ENCODE measurements around the gene PAK6. TPM values are rescaled to one million over a fixed set of nuclear protein-coding genes. Genes with fewer than 3 reads are reported as not detected.

Gene PAK6
- total and polyA plus RNA-seq, 9 of the 15 experiments (the other 6 are each of a cell fraction or from before 2014, with no cell fraction given): 0.03 to 0.74 (median 0.16) TPM; not detected in 2

DNA sequence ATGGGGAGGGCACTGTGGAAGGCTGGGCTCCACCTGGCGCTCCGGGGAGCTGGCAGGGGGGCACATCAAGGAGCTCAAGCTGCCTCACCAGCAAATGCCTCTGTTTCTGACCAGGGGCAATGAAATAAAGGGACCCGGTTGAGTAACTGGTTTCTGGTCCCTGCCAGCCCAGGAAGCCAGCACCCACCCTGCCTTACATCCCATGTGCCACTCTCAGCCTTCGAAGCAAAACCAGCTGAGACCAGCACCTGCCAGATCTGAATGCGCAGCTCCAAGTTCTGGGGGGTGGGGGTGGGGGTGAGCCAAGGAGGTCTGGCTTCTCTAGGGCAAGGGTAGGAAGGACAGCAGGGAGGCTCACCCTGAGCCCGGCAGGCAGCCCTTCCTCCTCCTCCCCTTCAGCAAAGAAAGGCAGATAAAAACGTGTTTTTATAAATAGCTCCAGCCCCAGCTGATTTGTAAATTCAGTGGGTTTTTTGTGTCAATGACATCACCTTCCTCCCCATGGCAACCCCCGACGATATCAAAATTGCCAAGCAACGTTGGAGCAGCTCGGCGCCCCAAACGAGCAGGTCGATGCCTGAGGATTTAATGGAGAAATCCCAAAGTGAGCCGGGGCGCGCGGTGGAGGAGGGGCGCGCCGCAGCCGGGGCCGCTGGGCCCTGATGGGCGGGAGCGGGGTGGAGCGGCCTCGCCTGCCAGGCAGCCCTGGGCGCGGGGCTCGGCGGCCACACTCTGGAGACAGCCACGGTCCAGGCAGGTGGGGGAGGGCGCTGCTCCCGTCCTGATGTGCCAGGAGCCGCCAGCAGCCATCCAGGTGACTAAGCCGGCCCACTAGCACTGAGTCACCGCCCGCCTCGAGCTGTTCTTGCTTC, at the start of gene PAK6 (continued):
- TF ChIP-seq, protein P1, sequence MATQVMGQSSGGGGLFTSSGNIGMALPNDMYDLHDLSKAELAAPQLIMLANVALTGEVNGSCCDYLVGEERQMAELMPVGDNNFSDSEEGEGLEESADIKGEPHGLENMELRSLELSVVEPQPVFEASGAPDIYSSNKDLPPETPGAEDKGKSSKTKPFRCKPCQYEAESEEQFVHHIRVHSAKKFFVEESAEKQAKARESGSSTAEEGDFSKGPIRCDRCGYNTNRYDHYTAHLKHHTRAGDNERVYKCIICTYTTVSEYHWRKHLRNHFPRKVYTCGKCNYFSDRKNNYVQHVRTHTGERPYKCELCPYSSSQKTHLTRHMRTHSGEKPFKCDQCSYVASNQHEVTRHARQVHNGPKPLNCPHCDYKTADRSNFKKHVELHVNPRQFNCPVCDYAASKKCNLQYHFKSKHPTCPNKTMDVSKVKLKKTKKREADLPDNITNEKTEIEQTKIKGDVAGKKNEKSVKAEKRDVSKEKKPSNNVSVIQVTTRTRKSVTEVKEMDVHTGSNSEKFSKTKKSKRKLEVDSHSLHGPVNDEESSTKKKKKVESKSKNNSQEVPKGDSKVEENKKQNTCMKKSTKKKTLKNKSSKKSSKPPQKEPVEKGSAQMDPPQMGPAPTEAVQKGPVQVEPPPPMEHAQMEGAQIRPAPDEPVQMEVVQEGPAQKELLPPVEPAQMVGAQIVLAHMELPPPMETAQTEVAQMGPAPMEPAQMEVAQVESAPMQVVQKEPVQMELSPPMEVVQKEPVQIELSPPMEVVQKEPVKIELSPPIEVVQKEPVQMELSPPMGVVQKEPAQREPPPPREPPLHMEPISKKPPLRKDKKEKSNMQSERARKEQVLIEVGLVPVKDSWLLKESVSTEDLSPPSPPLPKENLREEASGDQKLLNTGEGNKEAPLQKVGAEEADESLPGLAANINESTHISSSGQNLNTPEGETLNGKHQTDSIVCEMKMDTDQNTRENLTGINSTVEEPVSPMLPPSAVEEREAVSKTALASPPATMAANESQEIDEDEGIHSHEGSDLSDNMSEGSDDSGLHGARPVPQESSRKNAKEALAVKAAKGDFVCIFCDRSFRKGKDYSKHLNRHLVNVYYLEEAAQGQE (IDR thresholded peaks at IDR 0.05; ENCODE audit: borderline replicate concordance): peak; percentile 53
- TF ChIP-seq, protein P1 (CRISPR knock-in tag; IDR thresholded peaks at IDR 0.05; ENCODE audit: low read depth): no peak
- TF ChIP-seq RBM39 (optimal IDR thresholded peaks at IDR 0.05; ENCODE audit: low read depth, low read length) (no peak), FOXM1 (IDR thresholded peaks at IDR 0.05; ENCODE audit: low read depth) (no peak), FOXM1 (CRISPR knock-in tag; IDR thresholded peaks at IDR 0.05; ENCODE audit: low read depth) (no peak), ATF3 (IDR thresholded peaks at IDR 0.05) (peak; percentile 63), ATF3 (CRISPR knock-in tag; conservative IDR thresholded peaks at IDR 0.05) (no peak), POLR2H (tag; IDR thresholded peaks at IDR 0.05; ENCODE audit: low read depth) (no peak), ZNF174 (CRISPR knock-in tag; IDR thresholded peaks at IDR 0.05) (no peak), POLR2AphosphoS2 (IDR thresholded peaks at IDR 0.05; ENCODE audit: low read length) (no peak), YY1 (IDR thresholded peaks at IDR 0.05; ENCODE audit: borderline replicate concordance in 1 of 3, control insufficient read depth in 1 of 3, extremely low read depth in 1 of 3, insufficient read depth in 3 of 3, insufficient read length in 1 of 3, insufficient replicate concordance in 2 of 3, low read depth in 1 of 3, low read length in 2 of 3) (peak in 1 of 3 experiments; percentile 8), CBX1 (IDR thresholded peaks at IDR 0.05; ENCODE audit: low read depth) (no peak), ZNF551 (CRISPR knock-in tag; IDR thresholded peaks at IDR 0.05) (no peak), CTBP1 (IDR thresholded peaks at IDR 0.05; ENCODE audit: borderline replicate concordance) (peak; percentile 61), POLR2G (IDR thresholded peaks at IDR 0.05; ENCODE audit: low read depth, low read length) (peak; percentile 50), CCNT2 (IDR thresholded peaks at IDR 0.05; ENCODE audit: borderline replicate concordance, extremely low read depth, insufficient read length, low read depth, low read length) (peak; percentile 22)
- TF ChIP-seq, protein P2, sequence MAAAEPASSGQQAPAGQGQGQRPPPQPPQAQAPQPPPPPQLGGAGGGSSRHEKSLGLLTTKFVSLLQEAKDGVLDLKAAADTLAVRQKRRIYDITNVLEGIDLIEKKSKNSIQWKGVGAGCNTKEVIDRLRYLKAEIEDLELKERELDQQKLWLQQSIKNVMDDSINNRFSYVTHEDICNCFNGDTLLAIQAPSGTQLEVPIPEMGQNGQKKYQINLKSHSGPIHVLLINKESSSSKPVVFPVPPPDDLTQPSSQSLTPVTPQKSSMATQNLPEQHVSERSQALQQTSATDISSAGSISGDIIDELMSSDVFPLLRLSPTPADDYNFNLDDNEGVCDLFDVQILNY (CRISPR knock-in tag; IDR thresholded peaks at IDR 0.05): no peak

Measured in K562 (cell line).